B cell (primary cell): ENCODE results near the gene MYG1. TPM values are rescaled to one million over a fixed set of nuclear protein-coding genes. Genes with fewer than 3 reads are reported as not detected.

Experiments
- ATAC-seq: fragments of 200-7000 bp; cut with Tn5 transposase; one replicate; pipeline ENCODE4 v1.10.0; 2021; ENCODE audit warnings: low read depth, mild to moderate bottlenecking, moderate number of reproducible peaks, moderate library complexity
- CTCF ChIA-PET: fragments of 350-600 bp; sonication (Branson Sonifier 250); formaldehyde crosslinking; loops from one replicate; lab custom pipeline; 2021; ENCODE audit warnings: antibody characterized with exemption, inconsistent platforms; lab: Charles Lee
- POLR2A ChIA-PET: fragments of 350-600 bp; sonication (Branson Sonifier 250); formaldehyde crosslinking; loops from one replicate; lab custom pipeline; 2021; ENCODE audit warnings: antibody characterized with exemption; lab: Charles Lee
- DNase-seq: peaks from one replicate; pipeline ENCODE4 v3.0.0; 2013
- H2AFZ ChIP-seq: 2 replicates; pipeline ENCODE4 v1.6.1; 2012; ENCODE audit warnings: mild to moderate bottlenecking, low read depth, low read length; ENCODE audit not compliant: insufficient read depth, poor library complexity, severe bottlenecking
- H3K27ac ChIP-seq, 2 donors: 1 replicate in 1 of 2; 2 replicates in 1 of 2; pipeline ENCODE4 v1.5.1; 2012 to 2013; ENCODE audit warnings: low read length in 2 of 2, mild to moderate bottlenecking in 2 of 2, moderate library complexity in 1 of 2
- H3K27me3 ChIP-seq, 4 experiments: fragments of 200-600 bp in 1 of 4; sonication (generic) in 1 of 4; replicated peaks in 1 of 4; 1 replicate in 2 of 4; 2 replicates in 2 of 4; pipeline versions ENCODE4 v1.6.1 to v1.7.0; 2013 to 2016; ENCODE audit warnings: low read length in 3 of 4, mild to moderate bottlenecking in 2 of 4, mixed read lengths in 1 of 4, moderate library complexity in 1 of 4; ENCODE audit not compliant: insufficient read depth in 4 of 4, control insufficient read depth in 3 of 4; ENCODE audit errors: control extremely low read depth in 1 of 4
- H3K36me3 ChIP-seq, 2 experiments: replicated peaks in 1 of 2; 1 replicate in 1 of 2; 2 replicates in 1 of 2; pipeline versions ENCODE4 v1.6.1 to v1.7.1; 2013; ENCODE audit warnings: low read length in 1 of 2; ENCODE audit not compliant: insufficient read depth in 2 of 2, control insufficient read depth in 1 of 2; ENCODE audit errors: control extremely low read depth in 1 of 2, extremely low read depth in 1 of 2
- H3K4me1 ChIP-seq, 2 donors: fragments of 200-600 bp in 1 of 2; sonication (generic) in 1 of 2; 1 replicate in 1 of 2; 2 replicates in 1 of 2; pipeline versions ENCODE4 v1.5.1 to v1.6.1; 2013 to 2017; ENCODE audit warnings: low read length in 2 of 2; ENCODE audit not compliant: control insufficient read depth in 2 of 2, insufficient read depth in 2 of 2
- H3K4me2 ChIP-seq: replicated peaks from 2 replicates; pipeline ENCODE3; 2012; ENCODE audit warnings: mild to moderate bottlenecking, low read depth, low read length; ENCODE audit not compliant: poor library complexity, severe bottlenecking
- H3K4me3 ChIP-seq, 5 experiments: fragments of 200-600 bp in 1 of 5; sonication (generic) in 1 of 5; 1 replicate in 3 of 5; 2 replicates in 2 of 5; pipeline versions ENCODE4 v1.5.1 to v1.7.0; 2011 to 2016; ENCODE audit warnings: low read length in 4 of 5, mild to moderate bottlenecking in 4 of 5, low read depth in 2 of 5, control low read depth in 1 of 5, moderate library complexity in 1 of 5; ENCODE audit not compliant: insufficient read depth in 1 of 5; ENCODE audit errors: control extremely low read depth in 1 of 5, extremely low read depth in 1 of 5
- H3K79me2 ChIP-seq: fragments of 200-600 bp; sonication (generic); one replicate; pipeline ENCODE4 v1.6.0; 2016; ENCODE audit warnings: low read length; ENCODE audit not compliant: control insufficient read depth, insufficient read depth
- H3K9ac ChIP-seq: fragments of 200-600 bp; sonication (generic); 2 replicates; pipeline ENCODE4 v1.6.1; 2017; ENCODE audit warnings: mild to moderate bottlenecking, low read length, moderate library complexity
- H3K9me3 ChIP-seq, 3 donors: one replicate each; pipeline versions ENCODE4 v1.6.1 to v1.7.1; 2013; ENCODE audit warnings: low read length in 2 of 3; ENCODE audit not compliant: control insufficient read depth in 2 of 3, insufficient read depth in 1 of 3; ENCODE audit errors: control extremely low read depth in 1 of 3
- H4K20me1 ChIP-seq: 2 replicates; pipeline ENCODE4 v1.6.0; 2012; ENCODE audit warnings: mild to moderate bottlenecking, low read length; ENCODE audit not compliant: insufficient read depth, control insufficient read depth, poor library complexity, severe bottlenecking
- H3K27ac Mint-ChIP-seq: one replicate; pipeline ENCODE4 v1.8.0; 2021; ENCODE audit warnings: mixed read lengths
- H3K27me3 Mint-ChIP-seq: one replicate; pipeline ENCODE4 v1.8.0; 2021; ENCODE audit warnings: mixed read lengths
- H3K4me1 Mint-ChIP-seq: one replicate; pipeline ENCODE4 v1.8.0; 2021; ENCODE audit warnings: mixed read lengths
- H3K4me3 Mint-ChIP-seq: one replicate; pipeline ENCODE4 v1.8.0; 2021; ENCODE audit warnings: mixed read lengths
- H3K9me3 Mint-ChIP-seq: one replicate; pipeline ENCODE4 v1.8.0; 2022; ENCODE audit warnings: mixed read lengths; ENCODE audit not compliant: insufficient read depth
- EZH2 ChIP-seq: IDR thresholded peaks from 2 replicates; pipeline ENCODE4 v1.6.1; 2012; ENCODE audit warnings: borderline replicate concordance, low read depth, mild to moderate bottlenecking, moderate library complexity, low read length; ENCODE audit not compliant: insufficient read depth, poor library complexity, severe bottlenecking
- WGBS: methylation state at CpG from one replicate; pipeline ENCODE4 v1.1.5; 2013; ENCODE audit warnings: missing lambda C conversion rate; ENCODE audit not compliant: insufficient coverage; 5-methylcytosine and 5-hydroxymethylcytosine counted together
- intact Hi-C: fragments of 100-400 bp; cut with micrococcal nuclease; formaldehyde crosslinking; loops from one replicate; pipeline ENCODE4 v1.10.0; 2022
- polyA plus RNA-seq: library from polyadenylated mRNA; depleted of rRNA; stranded (reverse); fragments of >200 nt; gene quantifications from 2 replicates; pipeline ENCODE4 v1.2.3, GENCODE V29; 2012
- total RNA-seq, 2 donors: library from RNA; stranded (reverse); fragments of 120-200 nt in 1 of 2; gene quantifications; 1 replicate in 1 of 2; 2 replicates in 1 of 2; pipeline versions ENCODE4 v1.2.3 to v1.2.4, GENCODE V29; 2013 to 2022
- TF ChIP-seq, protein P1 (sequence below): fragments of 200-600 bp; IDR thresholded peaks from one replicate; pipeline ENCODE4 v1.8.0; 2022; ENCODE audit warnings: antibody characterized with exemption, mild to moderate bottlenecking

The MYG1 gene
- total and polyA plus RNA-seq, 2 donors (not counting 1 experiment from before 2014, with no cell fraction given): 46.4 to 48.4 TPM

DNA sequence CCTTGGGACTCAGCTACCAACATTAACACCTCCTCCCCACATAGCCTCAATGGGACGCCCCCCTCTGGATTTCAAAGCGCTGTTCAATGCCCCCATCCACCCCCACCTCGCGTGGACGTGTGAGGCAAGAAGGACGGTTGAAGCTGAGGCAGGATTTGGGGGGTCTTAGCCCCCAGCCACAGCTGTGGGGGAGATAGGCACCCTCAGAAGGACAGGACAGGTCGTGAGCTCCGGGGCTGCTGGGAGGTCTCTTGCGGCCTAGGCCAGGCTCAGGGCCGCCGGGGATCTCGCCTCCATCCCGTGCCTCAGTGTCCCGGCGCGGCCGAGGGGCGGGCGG lies 45.0 kb downstream of the MYG1 start:
- peak overlapping the region; percentile 68 for H2AFZ ChIP-seq

More for the DNA sequence above, 45.0 kb downstream of the MYG1 start:
- H3K4me3 Mint-ChIP-seq: peak overlapping the region; percentile 74
- POLR2A ChIA-PET: interaction anchor here (0.5 to 2.6 kb wide), 7 partner anchors 19 to 164 kb away, joined by 3 to 21 read pairs (median 3); partner anchors contain the start of genes AAAS, CSAD, PRR13 and SP1
- H4K20me1 ChIP-seq: no peaks in the 10 kb centered on the region
- H3K27ac Mint-ChIP-seq: no peak overlapping the region
- H3K4me1 Mint-ChIP-seq: peaks cover 14% of the 10 kb centered on the region
- no peaks in the 10 kb centered on the region for H3K79me2 ChIP-seq
- peak; percentile 29 for DNase-seq
- no peak overlapping the region for H3K27ac ChIP-seq
- peak overlapping the region; percentile 99 for H3K4me2 ChIP-seq
- no peaks in the 10 kb centered on the region for H3K9me3 Mint-ChIP-seq
- no peaks in the 10 kb centered on the region for H3K9me3 ChIP-seq
- WGBS: 7% methylated on average over 18 of the region's 19 CpGs
- ATAC-seq: no peak
- peak overlapping the region; percentile 83 for H3K9ac ChIP-seq
- TF ChIP-seq, protein P1, sequence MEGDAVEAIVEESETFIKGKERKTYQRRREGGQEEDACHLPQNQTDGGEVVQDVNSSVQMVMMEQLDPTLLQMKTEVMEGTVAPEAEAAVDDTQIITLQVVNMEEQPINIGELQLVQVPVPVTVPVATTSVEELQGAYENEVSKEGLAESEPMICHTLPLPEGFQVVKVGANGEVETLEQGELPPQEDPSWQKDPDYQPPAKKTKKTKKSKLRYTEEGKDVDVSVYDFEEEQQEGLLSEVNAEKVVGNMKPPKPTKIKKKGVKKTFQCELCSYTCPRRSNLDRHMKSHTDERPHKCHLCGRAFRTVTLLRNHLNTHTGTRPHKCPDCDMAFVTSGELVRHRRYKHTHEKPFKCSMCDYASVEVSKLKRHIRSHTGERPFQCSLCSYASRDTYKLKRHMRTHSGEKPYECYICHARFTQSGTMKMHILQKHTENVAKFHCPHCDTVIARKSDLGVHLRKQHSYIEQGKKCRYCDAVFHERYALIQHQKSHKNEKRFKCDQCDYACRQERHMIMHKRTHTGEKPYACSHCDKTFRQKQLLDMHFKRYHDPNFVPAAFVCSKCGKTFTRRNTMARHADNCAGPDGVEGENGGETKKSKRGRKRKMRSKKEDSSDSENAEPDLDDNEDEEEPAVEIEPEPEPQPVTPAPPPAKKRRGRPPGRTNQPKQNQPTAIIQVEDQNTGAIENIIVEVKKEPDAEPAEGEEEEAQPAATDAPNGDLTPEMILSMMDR: no peak
- no peak for TF ChIP-seq EZH2
- H3K36me3 ChIP-seq: no peaks in the 10 kb centered on the region
- peaks cover 10% of the 10 kb centered on the region for H3K27me3 Mint-ChIP-seq
- intact Hi-C loops: no loop called here
- CTCF ChIA-PET: interaction anchor here (0.6 to 14.3 kb wide), 38 partner anchors 9 to 279 kb away, joined by 3 to 384 read pairs (median 7); partner anchors contain the start of genes AAAS, AMHR2, ESPL1 and NPFF
- H3K4me3 ChIP-seq: peak overlapping the region in 3 of 5 experiments; percentile 46 to 68 (median 64)
- peaks cover 6 to 13% of the 10 kb centered on the region in 2 donors for H3K4me1 ChIP-seq
- H3K27me3 ChIP-seq: peaks cover 0 to 2% (median 0%) of the 10 kb centered on the region in 4 experiments
